Stimulated activated CD8-positive, alpha-beta memory T cell treated with anti-CD3 and anti-CD28 coated beads, Interleukin-7, amount 100 ng/mL, for 4 hours (primary cell): ENCODE measurements around the gene GRAP2.
"Not testable (repeated sequence)": the region's sequence is repeated elsewhere in the genome, so short reads cannot be mapped to it uniquely, and the experiment has no call there.

Experiments used
- DNase-seq, 2 donors: peaks; one replicate each; pipeline ENCODE4 v3.0.0-alpha.2; 2020; ENCODE audit warnings: low read depth in 2 of 2

The GRAP2 gene

DNA sequence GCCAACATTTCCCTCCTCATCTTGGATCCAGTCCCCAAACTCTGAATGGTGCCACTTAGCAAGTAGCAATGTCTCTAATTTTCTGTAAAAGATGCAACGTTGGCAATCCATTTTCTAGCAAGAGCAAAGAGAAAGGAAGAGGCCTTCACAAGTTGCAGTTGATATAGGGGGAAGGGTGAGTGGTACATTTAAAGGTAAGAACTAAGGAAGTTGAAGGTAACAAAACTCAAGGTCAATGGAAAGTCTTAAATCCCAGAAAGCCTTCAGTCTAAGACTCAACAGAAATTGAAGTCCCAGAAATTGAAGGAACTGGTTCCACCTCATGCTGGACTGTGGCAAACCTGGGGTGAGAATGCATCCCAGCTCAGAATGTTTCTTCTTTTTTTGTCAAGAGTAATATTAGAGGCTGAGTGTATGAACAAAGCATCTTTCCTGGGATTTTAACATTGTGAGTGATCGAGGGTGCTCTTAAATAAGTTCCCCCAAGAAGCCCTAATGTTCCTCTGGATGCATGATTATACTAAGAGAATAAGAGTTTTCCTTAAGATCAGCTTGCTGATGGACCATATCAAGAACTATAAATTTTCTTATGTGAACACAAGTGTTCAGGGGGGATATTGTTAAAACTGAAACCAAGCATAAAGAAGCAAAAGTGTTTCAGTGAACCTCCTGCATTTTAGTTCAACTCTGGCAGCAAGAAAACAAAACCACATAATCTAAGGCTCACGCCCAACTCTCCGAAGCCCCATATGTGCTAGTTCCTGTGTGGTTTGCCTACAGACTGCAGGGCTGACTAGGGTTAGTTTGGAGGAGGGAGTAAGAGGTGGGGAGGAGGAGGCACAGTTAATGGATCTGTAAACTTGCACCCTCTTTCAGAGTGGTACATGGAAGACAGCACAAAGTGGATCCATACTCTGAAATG, at the start of gene GRAP2:
GRAP2 (plus strand) TSS at position 779 of the 922 bp plus-strand sequence. CDS start 46,023 bp downstream, outside the sequence.
- peak; percentile 52 to 66 for DNase-seq

DNA sequence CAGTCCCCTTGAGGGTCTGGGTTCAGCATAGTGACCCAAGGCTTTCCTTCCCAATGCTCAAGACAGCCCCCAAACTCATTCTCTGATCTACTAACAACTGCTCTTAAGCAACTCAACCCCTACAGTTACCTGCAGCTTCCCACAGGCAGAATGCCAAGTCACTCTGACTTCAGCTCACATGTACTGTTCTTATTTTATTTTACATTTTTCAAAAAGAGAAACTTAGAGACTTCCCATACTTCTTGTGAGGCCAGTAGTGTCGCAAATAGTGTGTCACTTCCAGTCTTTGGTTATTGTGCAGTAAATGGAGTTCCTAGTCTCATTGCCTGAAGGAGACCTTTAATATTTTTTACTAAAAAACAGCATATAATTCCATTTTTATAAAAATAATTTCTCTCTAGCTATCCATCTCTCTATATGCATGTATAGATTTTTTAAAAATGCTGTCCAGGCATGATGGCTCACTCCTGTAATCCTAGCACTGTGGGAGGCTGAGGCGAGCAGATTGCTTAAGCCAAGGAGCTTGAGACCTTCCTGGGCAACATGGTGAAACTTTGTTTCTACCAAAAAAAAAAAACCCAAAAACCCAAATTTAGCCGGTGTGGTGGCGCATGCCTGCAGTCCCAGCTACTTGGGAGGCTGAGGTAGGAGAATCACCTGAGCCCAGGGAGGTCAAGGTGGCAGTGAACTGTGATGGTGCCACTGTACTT, 49.1 kb upstream of the GRAP2 start:
- DNase-seq = no peak

DNA sequence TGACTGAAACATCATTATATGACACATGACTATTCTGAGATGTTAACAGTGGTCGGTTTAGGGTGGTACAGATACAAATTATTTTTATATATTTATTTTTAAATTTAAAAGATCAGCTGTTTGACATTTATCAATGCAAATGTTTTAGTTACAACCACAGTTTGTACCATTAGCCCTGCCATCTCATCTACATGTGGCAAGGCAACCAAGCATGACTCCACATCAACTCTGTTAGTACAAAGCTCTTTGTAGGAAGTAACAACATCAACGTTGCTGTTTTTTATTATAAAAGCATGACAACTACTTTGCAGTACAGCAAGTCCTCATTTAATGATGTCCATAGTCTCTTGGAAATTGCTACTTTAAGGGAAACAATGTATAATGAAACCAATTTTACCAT, 48.1 kb upstream of the GRAP2 start:
- DNase-seq = no peak

DNA sequence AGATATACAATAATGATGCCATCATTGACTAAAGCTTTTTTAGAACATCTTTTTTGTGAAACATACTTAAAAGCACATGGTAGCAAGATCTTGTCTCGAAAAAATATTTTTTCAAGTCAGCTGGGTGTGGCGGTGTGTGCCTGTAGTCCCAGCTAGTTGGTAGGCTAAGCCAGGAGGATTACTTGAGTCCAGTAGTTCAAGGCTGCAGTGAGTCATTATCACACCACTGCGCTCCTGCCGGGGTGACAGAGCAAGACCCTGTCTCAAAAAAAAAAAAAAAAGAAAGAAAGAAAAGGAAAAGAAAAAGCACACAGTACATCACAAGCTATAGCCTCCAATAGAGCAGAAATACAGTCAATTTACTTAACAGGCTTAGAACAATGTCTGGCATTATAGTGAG, 44.3 kb upstream of the GRAP2 start:
- DNase-seq = no peak

DNA sequence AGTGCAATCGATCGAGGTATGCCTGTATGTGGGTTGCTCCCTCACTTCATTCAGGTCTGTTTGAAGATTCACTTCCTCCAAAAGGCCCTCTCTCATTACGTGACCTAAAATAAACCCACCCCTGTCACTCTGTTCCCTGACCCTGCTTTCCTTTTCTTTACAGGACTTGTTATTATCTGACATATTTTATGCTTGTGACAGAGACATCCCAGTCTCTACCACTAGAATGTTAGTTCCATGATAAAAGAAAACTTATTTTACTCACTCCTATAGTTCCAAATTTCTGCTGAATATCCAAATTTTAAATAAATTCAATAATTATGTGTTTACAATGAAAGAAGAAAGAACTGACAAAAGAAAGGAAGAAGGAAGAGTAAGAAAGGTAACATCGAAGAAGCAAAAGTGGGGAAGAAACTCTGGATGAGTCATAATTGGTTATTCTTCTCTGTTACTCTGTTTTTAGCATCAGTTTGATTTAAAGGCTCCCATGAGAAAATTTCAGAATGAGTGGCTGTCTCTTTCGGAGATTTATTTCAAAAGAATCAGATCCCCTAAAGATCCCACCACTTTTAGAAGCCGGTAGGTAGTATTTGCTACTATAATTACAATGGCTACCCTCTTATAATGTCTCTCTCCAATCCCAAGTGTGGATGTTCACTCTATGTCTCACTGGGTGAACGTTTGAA, 40.8 kb upstream of the GRAP2 start:
- no peak for DNase-seq

DNA sequence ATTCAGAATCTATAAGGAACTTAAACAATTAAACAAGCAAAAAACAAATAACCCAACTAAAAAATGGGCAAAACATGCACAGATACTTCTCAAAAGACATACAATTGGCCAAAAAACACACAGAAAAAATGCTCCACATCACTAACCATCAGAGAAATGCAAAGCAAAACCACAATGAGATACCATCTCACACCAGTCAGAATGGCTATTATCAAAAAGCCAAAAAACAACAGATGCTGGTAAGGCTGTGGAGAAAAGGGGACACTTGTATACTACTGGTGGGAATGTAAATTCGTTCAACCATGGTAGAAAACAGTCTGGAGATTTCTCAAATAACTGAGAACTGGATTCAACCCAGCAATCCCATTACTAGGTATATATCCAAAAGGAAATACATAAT, 32.1 kb upstream of the GRAP2 start:
- DNase-seq = no peak

DNA sequence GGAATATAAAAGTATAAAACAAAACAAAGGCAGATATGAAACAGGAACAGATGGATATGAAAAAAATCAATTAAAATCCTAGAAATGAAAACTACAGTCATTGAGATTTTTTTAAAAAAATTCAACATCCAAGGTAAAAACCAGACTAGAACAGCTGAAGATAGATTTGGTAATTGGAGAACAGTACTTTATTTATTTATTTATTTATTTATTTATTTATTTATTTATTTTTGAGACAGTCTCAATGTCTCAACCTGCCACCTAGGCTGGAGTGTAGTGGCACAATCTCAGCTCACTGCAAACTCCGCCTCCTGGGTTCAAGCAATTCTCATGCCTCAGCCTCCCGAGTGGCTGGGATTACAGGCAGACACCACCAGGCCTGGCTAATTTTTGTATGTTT, 31.1 kb upstream of the GRAP2 start:
- DNase-seq = not testable (repeated sequence)

DNA sequence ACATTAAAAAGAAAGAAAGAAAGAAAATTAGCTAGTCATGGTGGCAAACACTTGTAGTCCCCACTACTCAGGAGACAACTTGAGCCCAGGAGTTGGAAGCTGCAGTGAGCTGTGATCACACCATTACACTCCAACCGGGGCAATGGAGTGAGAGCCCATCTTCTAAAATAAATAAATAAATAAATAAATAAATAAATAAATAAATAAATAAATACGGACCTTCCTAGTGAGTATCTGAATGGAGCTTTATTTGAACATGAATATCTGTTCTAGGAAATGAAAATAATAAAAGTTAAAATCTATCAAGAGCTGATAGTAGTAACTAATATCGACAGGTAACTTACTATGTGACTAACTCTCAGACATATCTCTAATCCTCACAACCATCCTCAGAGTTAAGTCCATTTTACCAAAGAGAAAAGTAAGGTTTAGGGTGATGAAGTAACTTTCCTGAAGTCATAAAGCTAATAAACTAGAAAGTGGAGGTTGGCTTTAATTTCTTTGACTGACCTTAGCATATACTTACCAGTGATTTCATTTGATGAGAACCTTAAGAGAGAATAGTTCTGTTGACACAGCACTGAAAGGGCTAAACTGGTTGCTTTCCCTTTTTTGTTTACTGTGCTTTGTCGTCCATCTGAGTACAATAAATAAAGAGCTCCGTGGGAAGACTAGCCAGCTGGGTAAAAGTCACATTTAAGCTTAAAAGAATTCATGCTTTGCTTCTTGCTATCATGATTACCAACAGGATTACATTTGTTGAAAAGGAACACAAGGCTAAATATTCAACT, 29.7 kb upstream of the GRAP2 start:
- no peak for DNase-seq

DNA sequence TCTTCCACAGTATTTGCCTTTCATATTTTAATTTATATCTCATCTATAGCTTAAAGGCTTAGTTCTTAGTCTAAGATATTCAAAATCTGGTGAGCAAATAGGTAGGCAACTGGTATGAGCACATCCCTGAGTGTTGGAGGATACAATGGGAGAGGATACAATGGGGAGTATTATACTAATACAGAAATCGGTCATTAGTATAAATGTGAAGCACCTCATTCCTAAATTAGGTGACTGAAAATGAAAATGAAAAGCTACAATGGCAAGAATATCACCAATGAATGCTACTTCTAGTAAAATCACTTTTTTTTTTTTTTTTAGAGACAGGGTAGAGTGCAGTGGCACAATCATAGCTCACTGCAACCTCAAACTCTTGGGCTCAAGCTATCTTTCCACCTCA, 28.3 kb upstream of the GRAP2 start:
- no peak for DNase-seq

DNA sequence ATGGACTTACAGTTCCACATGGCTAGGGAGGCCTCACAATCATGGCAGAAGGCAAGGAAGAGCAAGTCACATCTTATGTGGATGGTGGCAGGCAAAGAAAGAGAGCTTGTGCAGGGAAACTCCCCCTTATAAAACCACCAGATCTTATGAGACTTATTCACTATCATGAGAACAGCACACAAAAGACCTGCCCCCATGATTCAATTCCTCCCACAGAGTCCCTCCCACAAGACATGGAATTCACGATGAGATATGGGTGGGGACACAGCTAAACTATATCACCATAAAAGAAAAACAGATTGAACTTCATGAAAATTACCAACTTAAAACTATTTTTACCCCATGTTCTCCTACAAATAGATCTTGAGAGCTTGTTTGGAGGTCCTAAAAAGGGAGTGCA, 26.9 kb upstream of the GRAP2 start:
- peak; percentile 1 to 23 for DNase-seq

DNA sequence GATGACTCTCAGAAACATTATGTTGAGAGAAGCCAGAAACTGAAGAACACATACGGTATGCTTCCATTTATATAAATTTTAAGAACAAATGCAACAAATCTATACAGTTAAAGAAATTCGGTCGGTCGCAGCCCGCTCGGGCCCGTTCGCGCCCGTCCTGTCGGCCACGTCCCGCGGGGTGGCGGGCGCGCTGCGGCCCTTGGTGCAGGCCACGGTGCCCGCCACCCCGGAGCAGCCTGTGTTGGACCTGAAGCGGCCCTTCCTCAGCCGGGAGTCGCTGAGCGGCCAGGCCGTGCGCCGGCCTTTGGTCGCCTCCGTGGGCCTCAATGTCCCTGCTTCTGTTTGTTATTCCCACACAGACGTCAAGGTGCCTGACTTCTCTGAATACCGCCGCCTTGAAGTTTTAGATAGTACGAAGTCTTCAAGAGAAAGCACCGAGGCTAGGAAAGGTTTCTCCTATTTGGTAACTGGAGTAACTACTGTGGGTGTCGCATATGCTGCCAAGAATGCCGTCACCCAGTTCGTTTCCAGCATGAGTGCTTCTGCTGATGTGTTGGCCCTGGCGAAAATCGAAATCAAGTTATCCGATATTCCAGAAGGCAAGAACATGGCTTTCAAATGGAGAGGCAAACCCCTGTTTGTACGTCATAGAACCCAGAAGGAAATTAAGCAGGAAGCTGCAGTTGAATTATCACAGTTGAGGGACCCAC, 25.6 kb upstream of the GRAP2 start:
- not testable (repeated sequence) for DNase-seq

DNA sequence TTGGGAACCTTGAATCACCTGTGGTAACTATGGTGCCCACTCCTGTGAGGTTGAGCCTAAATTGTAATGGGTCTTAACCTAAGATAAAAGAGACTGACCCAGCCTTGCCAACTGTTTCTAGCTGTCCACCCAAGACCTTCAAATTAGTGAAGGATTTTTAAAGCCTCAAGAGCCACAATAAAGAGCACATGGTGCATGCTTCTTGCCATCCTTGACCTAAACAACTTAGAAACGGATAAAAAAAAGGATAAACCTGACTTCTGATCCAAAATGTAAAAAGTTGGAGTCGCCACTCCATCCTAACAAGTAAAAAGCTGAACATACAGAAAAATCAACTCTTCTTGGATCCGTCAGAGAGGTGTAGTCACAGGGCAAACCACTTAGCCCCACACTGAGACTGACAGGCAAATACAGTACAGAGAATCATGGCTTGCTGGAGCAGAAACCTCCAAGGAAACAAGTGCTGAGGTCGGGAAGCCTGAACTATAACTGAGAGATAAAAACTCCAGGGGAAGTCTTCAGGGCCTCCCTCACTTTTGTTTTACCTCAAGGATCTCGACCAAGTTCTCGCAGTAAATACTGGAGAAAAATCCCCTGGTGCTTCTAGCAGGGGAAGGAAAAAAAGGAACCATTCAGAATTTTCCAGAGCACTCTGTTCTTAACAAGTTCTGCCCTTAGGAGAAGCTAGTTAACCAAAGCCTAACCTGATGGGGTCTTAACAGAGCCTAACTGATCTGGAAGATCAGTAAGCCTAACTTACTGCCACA, 23.6 kb upstream of the GRAP2 start:
- no peak for DNase-seq

DNA sequence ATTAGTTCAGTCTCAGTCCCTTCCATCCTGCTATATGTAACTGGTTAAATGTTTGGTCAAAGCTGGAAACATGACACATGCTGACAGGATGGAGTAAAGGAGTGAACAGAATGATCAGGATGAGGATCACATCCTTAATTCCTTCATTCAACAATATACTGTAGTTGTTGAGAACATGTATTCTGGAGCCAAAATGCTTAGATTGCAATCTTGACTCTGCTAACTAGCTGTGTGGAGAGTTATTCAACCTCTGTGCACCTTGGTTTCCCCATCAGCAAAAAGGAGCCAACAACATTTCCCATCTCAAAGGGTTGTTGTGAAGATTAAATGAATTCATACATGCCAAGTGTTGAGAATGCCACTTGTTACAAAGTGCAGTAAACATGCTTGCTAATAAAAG, 20.2 kb upstream of the GRAP2 start:
- DNase-seq = no peak

DNA sequence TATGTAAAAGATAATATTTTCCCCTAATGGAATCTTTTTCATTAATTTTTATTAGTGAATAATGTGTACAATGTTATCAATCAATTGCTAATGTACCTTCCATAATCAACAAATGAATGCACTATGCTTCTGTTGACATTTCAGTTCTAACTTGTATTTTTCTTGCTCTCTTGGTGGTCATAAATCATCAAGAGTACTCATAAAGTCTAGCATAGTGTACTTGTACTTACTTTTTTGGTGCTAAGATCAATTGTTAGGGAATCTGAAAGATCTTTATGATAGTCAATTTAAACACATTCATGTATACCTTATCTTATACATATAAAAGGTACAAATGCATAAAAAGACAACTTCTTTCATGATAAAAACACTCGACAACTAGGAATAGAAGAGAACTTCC, 17.8 kb upstream of the GRAP2 start:
- DNase-seq = no peak

DNA sequence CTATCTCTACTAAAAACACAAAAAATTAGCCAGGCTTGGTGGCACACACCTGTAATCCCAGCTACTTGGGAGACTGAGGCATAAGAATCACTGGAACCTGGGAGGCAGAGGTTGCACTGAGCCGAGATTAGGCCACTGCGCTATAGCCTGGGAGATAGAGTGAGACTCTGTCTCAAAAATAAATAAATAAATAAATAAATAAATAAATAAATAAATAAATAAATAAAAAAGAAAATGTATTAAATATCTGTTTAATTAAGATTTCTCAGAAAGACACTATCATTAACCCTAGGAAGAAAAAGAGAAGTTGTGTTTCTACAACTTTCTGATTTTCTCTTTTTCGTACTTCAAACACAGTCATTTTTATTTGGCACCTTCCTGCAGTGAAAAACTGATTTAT, 11.0 kb upstream of the GRAP2 start:
- DNase-seq = not testable (repeated sequence)

DNA sequence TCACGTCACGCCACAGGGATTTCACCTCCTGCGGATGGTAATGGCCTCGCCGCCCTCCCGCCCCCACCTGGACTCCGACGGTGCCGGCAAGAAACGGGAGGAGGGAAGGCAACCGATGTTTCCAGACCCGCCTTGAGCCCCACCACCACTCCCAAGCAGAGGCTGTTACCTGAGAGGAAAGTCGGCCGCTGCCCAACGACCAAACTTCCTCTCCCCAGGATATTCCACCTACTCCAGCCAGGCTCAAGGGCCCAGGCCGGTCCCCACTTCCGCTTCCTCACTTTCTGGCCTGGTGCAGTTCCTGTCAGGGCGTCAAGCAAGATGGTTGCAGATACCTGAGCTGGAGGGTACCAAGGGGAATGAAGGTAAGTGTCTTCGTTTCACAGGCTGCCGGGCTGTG, 7.4 kb upstream of the GRAP2 start, which contains the start of gene ENTHD1:
ENTHD1 (minus strand) TSS at position 235 of the 400 bp plus-strand sequence. CDS start 6,012 bp downstream, outside the sequence.
- DNase-seq = no peak

DNA sequence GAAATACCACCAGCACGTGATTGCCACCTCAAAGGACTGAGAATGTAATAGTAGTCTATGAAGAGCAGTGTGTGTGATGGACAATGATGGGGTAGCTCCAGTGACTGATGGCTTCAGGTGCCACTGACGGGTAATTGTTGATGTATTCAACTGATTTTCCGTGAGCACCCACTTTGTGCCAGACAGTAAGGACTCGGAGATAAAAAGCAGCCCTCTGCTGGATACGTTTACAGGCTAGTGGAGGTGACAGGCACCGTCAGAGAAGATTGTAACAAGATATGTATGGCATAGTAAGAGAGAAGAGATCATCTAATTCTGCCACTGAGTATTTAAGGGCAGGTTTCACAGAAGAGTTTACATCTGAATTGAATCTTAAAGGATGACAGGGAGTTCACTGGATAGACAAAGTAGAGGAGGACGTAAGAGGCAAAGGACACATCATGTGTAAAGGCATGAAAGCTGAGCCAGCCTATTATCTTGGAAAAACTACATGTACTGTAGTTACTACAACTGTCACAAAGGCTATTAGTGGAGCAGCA, 6.3 kb upstream of the GRAP2 start:
- DNase-seq = no peak

DNA sequence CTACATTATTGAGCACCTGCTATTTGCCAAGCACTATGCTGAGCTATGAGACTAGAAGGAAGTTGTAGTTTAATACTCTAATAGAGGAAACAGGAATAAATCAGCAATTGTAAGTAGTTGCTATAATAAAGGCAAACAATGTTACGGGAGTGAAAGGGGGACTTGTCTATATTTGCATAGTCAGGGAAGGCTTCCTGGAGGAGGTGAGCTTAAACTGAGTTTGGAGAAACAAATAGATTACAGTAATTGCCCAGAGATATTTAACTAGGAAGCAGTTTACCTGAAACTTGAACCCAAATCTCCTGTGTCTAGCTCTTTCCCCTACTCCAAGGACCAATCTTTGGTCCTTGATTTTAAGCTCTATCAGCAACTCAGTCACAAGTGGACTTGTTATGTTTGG, 5.2 kb upstream of the GRAP2 start:
- DNase-seq = no peak

DNA sequence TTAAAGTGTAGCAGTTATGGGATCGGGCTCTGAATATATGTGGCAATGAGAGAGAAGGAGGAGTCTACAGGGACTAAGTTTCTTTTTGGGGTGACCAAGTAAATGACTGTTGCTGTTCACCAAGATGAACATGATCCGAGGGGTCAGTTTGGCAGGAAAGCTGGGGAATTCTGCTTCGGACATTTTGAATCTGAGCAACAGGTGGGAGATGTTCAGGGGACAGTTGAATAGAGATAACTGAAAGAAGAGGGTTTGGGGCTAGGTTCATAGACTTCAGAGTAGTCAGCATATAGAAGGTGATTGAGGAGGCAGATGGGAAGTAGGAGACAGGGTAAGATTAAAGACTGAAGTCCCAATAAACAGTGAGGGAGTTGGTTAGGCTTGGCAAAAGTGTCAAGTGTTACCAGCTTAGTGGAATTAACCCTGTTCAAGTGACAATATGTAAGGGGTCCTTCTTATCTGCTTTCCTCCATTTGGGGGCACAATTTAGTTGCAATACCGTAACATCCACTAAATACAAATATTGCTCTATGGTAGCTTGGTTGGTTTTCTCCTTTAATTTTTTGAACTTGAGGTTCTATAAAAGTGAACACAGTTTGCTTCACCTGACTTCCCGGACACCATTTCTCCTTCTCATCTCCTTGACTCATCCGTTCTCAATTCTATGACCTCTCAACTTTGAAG, 4.4 kb upstream of the GRAP2 start:
- DNase-seq = no peak
